Suprapubic skin (tissue), 3 donors: Measurements from ENCODE around the gene GPBP1.

ENCODE experiments used
- POLR2AphosphoS5 ChIP-seq, 3 donors: sonication (generic); formaldehyde crosslinking; IDR thresholded peaks; one replicate each; pipeline ENCODE4 v1.6.1; 2017; ENCODE audit warnings: antibody characterized with exemption in 3 of 3
- TF ChIP-seq, protein P1 (sequence below), 2 donors: fragments of 200-600 bp in 1 of 2; fragments of 450-650 bp in 1 of 2; sonication (generic) in 1 of 2; IDR thresholded peaks; one replicate each; pipeline ENCODE4 v1.5.1; 2016 to 2019; ENCODE audit warnings: antibody characterized with exemption in 2 of 2, mild to moderate bottlenecking in 1 of 2, moderate library complexity in 1 of 2

GRCh38 chr5:57179262-57180200 is 5.7 kb downstream of the GPBP1 start:
- TF ChIP-seq, protein P1, sequence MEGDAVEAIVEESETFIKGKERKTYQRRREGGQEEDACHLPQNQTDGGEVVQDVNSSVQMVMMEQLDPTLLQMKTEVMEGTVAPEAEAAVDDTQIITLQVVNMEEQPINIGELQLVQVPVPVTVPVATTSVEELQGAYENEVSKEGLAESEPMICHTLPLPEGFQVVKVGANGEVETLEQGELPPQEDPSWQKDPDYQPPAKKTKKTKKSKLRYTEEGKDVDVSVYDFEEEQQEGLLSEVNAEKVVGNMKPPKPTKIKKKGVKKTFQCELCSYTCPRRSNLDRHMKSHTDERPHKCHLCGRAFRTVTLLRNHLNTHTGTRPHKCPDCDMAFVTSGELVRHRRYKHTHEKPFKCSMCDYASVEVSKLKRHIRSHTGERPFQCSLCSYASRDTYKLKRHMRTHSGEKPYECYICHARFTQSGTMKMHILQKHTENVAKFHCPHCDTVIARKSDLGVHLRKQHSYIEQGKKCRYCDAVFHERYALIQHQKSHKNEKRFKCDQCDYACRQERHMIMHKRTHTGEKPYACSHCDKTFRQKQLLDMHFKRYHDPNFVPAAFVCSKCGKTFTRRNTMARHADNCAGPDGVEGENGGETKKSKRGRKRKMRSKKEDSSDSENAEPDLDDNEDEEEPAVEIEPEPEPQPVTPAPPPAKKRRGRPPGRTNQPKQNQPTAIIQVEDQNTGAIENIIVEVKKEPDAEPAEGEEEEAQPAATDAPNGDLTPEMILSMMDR (IDR thresholded peaks at IDR 0.05) = no peak
- TF ChIP-seq POLR2AphosphoS5 (IDR thresholded peaks at IDR 0.05) = no peak
